Neutrophil (primary cell): ENCODE measurements around the gene LARP1.

Experiments used
- H3K27ac ChIP-seq: fragments of 200-600 bp; sonication (generic); 2 replicates; pipeline ENCODE4 v1.5.1; 2016; ENCODE audit warnings: mild to moderate bottlenecking, moderate library complexity
- H3K27me3 ChIP-seq: fragments of 200-600 bp; sonication (generic); 2 replicates; pipeline ENCODE4 v1.6.0; 2016; ENCODE audit warnings: mild to moderate bottlenecking
- H3K36me3 ChIP-seq: fragments of 200-600 bp; sonication (generic); 2 replicates; pipeline ENCODE4 v1.5.1; 2017
- H3K4me1 ChIP-seq, 2 experiments: fragments of 200-600 bp in 1 of 2; sonication (generic) in 1 of 2; 1 replicate in 1 of 2; 2 replicates in 1 of 2; pipeline versions ENCODE4 v1.5.1 to v1.6.1; 2013 to 2016; ENCODE audit warnings: low read depth in 1 of 2, low read length in 1 of 2, mild to moderate bottlenecking in 1 of 2, moderate library complexity in 1 of 2; ENCODE audit not compliant: control insufficient read depth in 1 of 2, insufficient read depth in 1 of 2
- H3K4me3 ChIP-seq, 2 experiments: fragments of 200-600 bp in 1 of 2; sonication (generic) in 1 of 2; 1 replicate in 1 of 2; 2 replicates in 1 of 2; pipeline ENCODE4 v1.5.1; 2013 to 2016; ENCODE audit warnings: low read depth in 1 of 2, low read length in 1 of 2, mild to moderate bottlenecking in 1 of 2, moderate library complexity in 1 of 2
- H3K9me3 ChIP-seq: fragments of 200-600 bp; sonication (generic); 2 replicates; pipeline ENCODE4 v1.5.1; 2016
- CTCF ChIP-seq: fragments of 200-600 bp; sonication (generic); IDR thresholded peaks from 2 replicates; pipeline ENCODE4 v1.5.1; 2016; ENCODE audit warnings: antibody characterized with exemption

The LARP1 gene

GRCh38 chr5:154866841-154867240, 111.7 kb downstream of the LARP1 start:
- no peak overlapping the region for H3K27ac ChIP-seq
- H3K4me3 ChIP-seq: no peak overlapping the region
- H3K27me3 ChIP-seq: no peaks in the 10 kb centered on the region
- no peak for TF ChIP-seq CTCF
- H3K4me1 ChIP-seq: peaks cover 0 to 4% of the 10 kb centered on the region in 2 experiments
- no peaks in the 10 kb centered on the region for H3K9me3 ChIP-seq
- H3K36me3 ChIP-seq: peaks cover 73% of the 10 kb centered on the region
